Gastrocnemius medialis (tissue), 4 donors: ENCODE data around the gene CUL1. TPM values are rescaled to one million over a fixed set of nuclear protein-coding genes. Genes with fewer than 3 reads are reported as not detected.
A peak's percentile ranks its signal among the peaks of the same experiment; 100 is the strongest.

ENCODE experiments used
- ATAC-seq, 2 donors: fragments of 150-250 bp; one replicate each; pipeline ENCODE4 v1.9.1; 2016
- DNase-seq, 2 donors: peaks; one replicate each; pipeline ENCODE4 v3.0.0-alpha.2; 2019
- H3K27ac ChIP-seq, 4 donors: fragments of 200-600 bp; sonication (generic); 1 replicate in 1 of 4; 2 replicates in 3 of 4; pipeline ENCODE4 v1.5.1; 2016 to 2018; ENCODE audit warnings: mild to moderate bottlenecking in 2 of 4, moderate library complexity in 1 of 4
- H3K27me3 ChIP-seq, 3 donors: fragments of 200-600 bp; sonication (generic) in 2 of 3; 1 replicate in 1 of 3; 2 replicates in 2 of 3; pipeline versions ENCODE4 v1.5.1 to v1.6.0; 2016 to 2019; ENCODE audit warnings: mild to moderate bottlenecking in 1 of 3, moderate library complexity in 1 of 3
- H3K36me3 ChIP-seq, 2 donors: fragments of 200-600 bp; sonication (generic) in 1 of 2; one replicate each; pipeline ENCODE4 v1.5.1; 2017 to 2018
- H3K4me1 ChIP-seq, 2 donors: fragments of 200-600 bp; sonication (generic) in 1 of 2; one replicate each; pipeline ENCODE4 v1.5.1; 2016 to 2017; ENCODE audit warnings: mild to moderate bottlenecking in 2 of 2
- H3K4me3 ChIP-seq, 4 donors: fragments of 200-600 bp; sonication (generic) in 3 of 4; 1 replicate in 1 of 4; 2 replicates in 3 of 4; pipeline ENCODE4 v1.5.1; 2016 to 2019; ENCODE audit warnings: mild to moderate bottlenecking in 2 of 4
- H3K9me3 ChIP-seq, 3 donors: fragments of 200-600 bp; sonication (generic) in 2 of 3; 1 replicate in 1 of 3; 2 replicates in 2 of 3; pipeline ENCODE4 v1.5.1; 2016 to 2019
- POLR2A ChIP-seq, 2 donors: fragments of 450-650 bp; IDR thresholded peaks; one replicate each; pipeline ENCODE4 v1.6.1; 2017; ENCODE audit warnings: antibody characterized with exemption in 2 of 2, mild to moderate bottlenecking in 2 of 2, moderate library complexity in 2 of 2
- in situ Hi-C, 4 donors: fragments of 200-750 bp; cut with MboI; loops; one replicate each; pipeline versions ENCODE4 v1.15.0 to v1.8.0; 2017; ENCODE audit warnings: low sequenced_read_pairs in 4 of 4
- intact Hi-C: fragments of 100-400 bp; cut with DNase I; formaldehyde crosslinking; loops from one replicate; pipeline ENCODE4 v1.15.1; 2023; ENCODE audit warnings: low total_unique reads
- total RNA-seq, 4 donors: library from RNA; depleted of rRNA; stranded (reverse); fragments of >200 nt; gene quantifications; one replicate each; pipeline versions ENCODE4 v1.1.0 to v1.2.3, GENCODE V29; 2016
- TF ChIP-seq, protein P1 (sequence below), 5 experiments: fragments of 450-650 bp in 3 of 5; fragments of 200-600 bp in 2 of 5; sonication (generic) in 2 of 5; IDR thresholded peaks in 4 of 5; conservative IDR thresholded peaks in 1 of 5; 1 replicate in 4 of 5; 2 replicates in 1 of 5; pipeline ENCODE4 v1.5.1; 2016 to 2019; ENCODE audit warnings: antibody characterized with exemption in 5 of 5, mild to moderate bottlenecking in 3 of 5, moderate library complexity in 3 of 5

The CUL1 gene
- total RNA-seq, 4 donors from 2014 or later = 78.7 to 101 (median 84.6) TPM

DNA sequence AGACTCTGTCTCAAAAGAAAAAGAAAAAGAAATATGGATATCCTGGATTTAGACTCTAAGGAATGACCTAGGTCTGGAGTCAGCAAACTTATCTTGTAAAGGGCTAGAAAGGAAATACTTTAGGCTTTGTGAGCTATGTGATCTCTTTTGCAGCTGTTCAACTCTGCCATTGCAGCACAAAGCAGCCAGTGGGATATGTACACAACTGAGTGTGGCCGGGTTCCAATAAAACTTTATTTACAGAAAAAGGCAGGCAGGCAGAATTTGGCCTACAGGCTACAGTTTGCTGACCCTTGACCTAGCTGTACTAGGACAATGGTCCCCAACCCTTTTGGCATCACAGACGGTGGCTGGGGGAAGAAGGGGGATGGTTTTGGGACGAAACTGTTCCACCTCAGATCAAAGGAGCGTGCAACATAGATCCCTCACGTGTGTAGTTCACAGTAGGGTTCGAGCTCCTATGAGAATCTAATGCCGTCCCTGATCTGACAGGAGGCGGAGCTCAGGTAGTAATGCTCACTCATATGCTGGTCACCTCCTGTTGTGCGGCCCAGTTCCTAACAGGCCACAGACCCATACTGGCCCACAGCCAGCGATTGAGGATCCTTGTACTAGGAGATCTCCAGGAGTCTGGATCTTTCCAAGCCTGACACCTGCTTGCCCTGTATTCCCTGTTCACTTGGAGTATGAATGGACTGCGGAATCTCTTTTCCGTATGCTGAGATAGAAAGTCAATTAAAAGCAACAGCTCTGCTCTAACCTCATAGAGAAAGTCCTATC is 63.0 kb downstream of the CUL1 start:
- in situ Hi-C loops = no loop called here
- no peak for ATAC-seq
- Histone ChIP-seq H3K4me3 (no peak overlapping the region), H3K27me3 (no peaks in the 10 kb centered on the region), H3K36me3 (peaks cover 0 to 58% of the 10 kb centered on the region in 2 donors), H3K27ac (no peak overlapping the region), H3K9me3 (no peaks in the 10 kb centered on the region), H3K4me1 (no peaks in the 10 kb centered on the region)
- intact Hi-C loops = no loop called here
- no peak for DNase-seq
- TF ChIP-seq POLR2A (IDR thresholded peaks at IDR 0.05) = no peak
- TF ChIP-seq, protein P1, sequence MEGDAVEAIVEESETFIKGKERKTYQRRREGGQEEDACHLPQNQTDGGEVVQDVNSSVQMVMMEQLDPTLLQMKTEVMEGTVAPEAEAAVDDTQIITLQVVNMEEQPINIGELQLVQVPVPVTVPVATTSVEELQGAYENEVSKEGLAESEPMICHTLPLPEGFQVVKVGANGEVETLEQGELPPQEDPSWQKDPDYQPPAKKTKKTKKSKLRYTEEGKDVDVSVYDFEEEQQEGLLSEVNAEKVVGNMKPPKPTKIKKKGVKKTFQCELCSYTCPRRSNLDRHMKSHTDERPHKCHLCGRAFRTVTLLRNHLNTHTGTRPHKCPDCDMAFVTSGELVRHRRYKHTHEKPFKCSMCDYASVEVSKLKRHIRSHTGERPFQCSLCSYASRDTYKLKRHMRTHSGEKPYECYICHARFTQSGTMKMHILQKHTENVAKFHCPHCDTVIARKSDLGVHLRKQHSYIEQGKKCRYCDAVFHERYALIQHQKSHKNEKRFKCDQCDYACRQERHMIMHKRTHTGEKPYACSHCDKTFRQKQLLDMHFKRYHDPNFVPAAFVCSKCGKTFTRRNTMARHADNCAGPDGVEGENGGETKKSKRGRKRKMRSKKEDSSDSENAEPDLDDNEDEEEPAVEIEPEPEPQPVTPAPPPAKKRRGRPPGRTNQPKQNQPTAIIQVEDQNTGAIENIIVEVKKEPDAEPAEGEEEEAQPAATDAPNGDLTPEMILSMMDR (IDR thresholded peaks at IDR 0.05 in 4 of 5, conservative IDR thresholded peaks at IDR 0.05 in 1 of 5) = no peak

DNA sequence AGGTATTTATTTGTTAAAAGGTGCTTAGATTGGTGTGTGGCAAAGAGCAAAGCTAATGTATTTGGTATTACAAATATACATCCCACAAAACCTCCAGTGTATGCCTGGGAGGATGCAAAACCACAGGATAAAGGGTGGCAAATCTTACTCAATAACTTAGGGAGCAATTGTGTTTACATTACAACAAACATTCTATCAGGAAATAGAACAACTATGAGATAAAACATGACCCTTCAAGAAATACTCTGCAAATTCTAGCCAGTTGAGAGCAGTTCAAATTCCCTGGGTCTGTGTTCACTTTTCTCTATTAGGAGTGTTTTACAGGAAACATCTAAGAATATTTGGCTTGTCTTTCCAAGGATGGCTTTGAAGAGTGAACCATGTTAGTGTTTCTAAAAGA is 64.9 kb downstream of the CUL1 start:
- TF ChIP-seq, protein P1 (IDR thresholded peaks at IDR 0.05 in 4 of 5, conservative IDR thresholded peaks at IDR 0.05 in 1 of 5) = no peak
- no peak for TF ChIP-seq POLR2A (IDR thresholded peaks at IDR 0.05)
- no peaks in the 10 kb centered on the region for H3K9me3 ChIP-seq
- H3K4me3 ChIP-seq = no peak overlapping the region
- in situ Hi-C loops = no loop called here
- H3K36me3 ChIP-seq = peaks cover 0 to 58% of the 10 kb centered on the region in 2 donors
- DNase-seq (no peak), ATAC-seq (no peak)
- H3K27me3 ChIP-seq = no peaks in the 10 kb centered on the region
- no peaks in the 10 kb centered on the region for H3K4me1 ChIP-seq
- intact Hi-C loops = no loop called here
- no peak overlapping the region for H3K27ac ChIP-seq

DNA sequence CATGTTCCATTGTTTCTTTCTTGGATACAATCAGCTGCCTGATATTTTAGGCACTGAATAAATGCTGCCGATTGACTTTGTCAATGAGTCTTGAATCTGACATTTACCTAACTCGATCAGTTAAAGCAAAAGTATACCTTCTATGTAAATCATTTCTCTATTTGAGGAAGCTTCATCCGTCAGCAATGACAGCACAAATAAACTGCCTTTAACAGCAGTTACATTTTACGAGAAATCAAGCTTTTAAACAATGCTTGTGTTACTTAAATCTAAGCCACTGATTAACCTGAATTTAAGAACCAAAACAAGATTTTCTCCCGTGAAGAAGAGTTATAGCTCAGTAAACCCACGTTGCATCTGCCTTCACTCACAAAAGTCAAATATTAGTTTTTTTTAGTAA is 71.3 kb downstream of the CUL1 start:
- TF ChIP-seq POLR2A (IDR thresholded peaks at IDR 0.05) = no peak
- no peak for DNase-seq
- H3K4me1 ChIP-seq = peaks cover 10 to 15% of the 10 kb centered on the region in 2 donors
- intact Hi-C loops = no loop called here
- no peak overlapping the region for H3K4me3 ChIP-seq
- no peak overlapping the region for H3K27ac ChIP-seq
- no peaks in the 10 kb centered on the region for H3K9me3 ChIP-seq
- peaks cover 0 to 77% of the 10 kb centered on the region in 2 donors for H3K36me3 ChIP-seq
- no peak for ATAC-seq
- H3K27me3 ChIP-seq = no peaks in the 10 kb centered on the region
- in situ Hi-C loops = no loop called here

DNA sequence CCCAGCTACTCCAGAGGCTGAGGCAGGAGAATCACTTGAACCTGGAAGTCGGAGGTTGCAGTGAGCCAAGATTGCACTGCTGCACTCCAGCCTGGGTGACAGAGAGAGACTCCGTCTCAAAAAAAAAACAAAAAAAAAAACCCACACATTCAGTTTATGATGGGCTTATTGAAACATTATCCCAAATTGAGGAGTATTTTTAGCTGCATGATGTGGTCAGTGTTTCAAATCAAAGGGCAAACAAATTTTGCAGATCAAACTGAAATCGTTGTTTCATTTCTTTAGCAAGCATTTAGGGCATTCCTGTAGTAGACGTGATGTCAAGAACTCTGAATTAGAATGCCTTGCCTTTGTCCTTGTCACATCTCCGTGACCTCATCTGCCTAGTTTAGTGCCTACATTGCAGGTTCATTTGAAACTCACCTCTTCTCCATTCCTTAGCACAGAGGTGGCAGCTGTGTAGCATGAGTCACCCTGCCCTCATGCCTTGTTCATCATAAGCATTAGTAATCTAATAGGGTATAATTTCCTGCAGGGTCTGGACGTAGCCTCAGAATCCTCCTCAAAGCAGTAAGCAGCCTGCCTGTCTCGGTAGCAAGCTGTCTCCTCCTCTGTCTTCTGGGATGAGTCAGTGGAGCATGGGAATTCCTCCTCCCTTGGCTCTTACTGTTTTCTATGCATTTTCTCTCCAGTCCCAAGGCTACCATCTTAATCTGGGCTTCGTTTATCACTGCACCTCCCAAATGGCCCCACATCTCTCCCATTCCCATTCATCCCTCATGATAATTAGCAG is 73.8 kb downstream of the CUL1 start:
- Histone ChIP-seq H3K36me3 (peaks cover 0 to 61% of the 10 kb centered on the region in 2 donors), H3K27me3 (no peaks in the 10 kb centered on the region), H3K9me3 (no peaks in the 10 kb centered on the region), H3K4me1 (peaks cover 10 to 15% of the 10 kb centered on the region in 2 donors), H3K27ac (peak overlapping the region; percentile 27 to 77 (median 64)), H3K4me3 (no peak overlapping the region)
- intact Hi-C loops (no loop called here), in situ Hi-C loops (no loop called here)
- TF ChIP-seq, protein P1 (IDR thresholded peaks at IDR 0.05 in 4 of 5, conservative IDR thresholded peaks at IDR 0.05 in 1 of 5) = no peak
- no peak for TF ChIP-seq POLR2A (IDR thresholded peaks at IDR 0.05)
- ATAC-seq (peak; percentile 81 to 99), DNase-seq (peak; percentile 16 to 74)

DNA sequence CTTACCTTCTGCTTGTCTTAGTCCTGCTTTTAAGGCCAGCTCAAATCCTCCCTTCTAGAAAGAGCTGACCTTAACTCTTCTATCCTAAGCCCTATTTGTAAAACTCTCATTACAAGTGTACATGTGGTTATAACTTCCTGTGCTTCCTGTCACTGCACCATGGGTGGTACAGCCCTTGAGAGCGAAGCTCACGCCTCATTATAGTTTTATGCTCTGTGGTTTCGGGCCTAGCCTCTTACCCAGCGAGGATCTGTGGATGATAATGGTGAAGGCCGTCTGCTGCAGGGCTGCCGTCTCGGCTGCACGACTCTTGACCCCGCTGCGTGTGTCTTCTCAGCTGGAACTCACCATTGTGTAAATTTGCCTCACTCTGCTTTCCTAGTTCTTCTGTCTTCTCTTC is 74.6 kb downstream of the CUL1 start:
- H3K36me3 ChIP-seq = peaks cover 0 to 53% of the 10 kb centered on the region in 2 donors
- H3K27ac ChIP-seq = peak overlapping the region in 3 of 4 donors; percentile 15 to 77 (median 72)
- DNase-seq = no peak

More for the DNA sequence above, 74.6 kb downstream of the CUL1 start:
- intact Hi-C loops (no loop called here), in situ Hi-C loops (no loop called here)
- TF ChIP-seq, protein P1 (IDR thresholded peaks at IDR 0.05 in 4 of 5, conservative IDR thresholded peaks at IDR 0.05 in 1 of 5) = no peak
- TF ChIP-seq POLR2A (IDR thresholded peaks at IDR 0.05) = no peak
- no peak for ATAC-seq
- peaks cover 10 to 15% of the 10 kb centered on the region in 2 donors for H3K4me1 ChIP-seq
- H3K9me3 ChIP-seq = no peaks in the 10 kb centered on the region
- no peaks in the 10 kb centered on the region for H3K27me3 ChIP-seq
- H3K4me3 ChIP-seq = no peak overlapping the region
